Common myeloid progenitor, CD34-positive (primary cell): ENCODE measurements around the gene ATOSA.
A peak's percentile ranks its signal among the peaks of the same experiment; 100 is the strongest.

Experiments
- CTCF ChIA-PET: fragments of 350-600 bp; sonication (Branson Sonifier 250); formaldehyde crosslinking; loops from one replicate; lab custom pipeline; 2021; ENCODE audit warnings: antibody characterized with exemption; lab: Charles Lee
- POLR2A ChIA-PET: fragments of 350-600 bp; sonication (Branson Sonifier 250); formaldehyde crosslinking; loops from one replicate; lab custom pipeline; 2021; ENCODE audit warnings: antibody characterized with exemption; lab: Charles Lee
- DNase-seq, 3 donors: peaks; one replicate each; pipeline versions ENCODE4 v3.0.0 to v3.0.0-alpha.2; 2013
- H3K27ac ChIP-seq, 2 experiments: 1 replicate in 1 of 2; 2 replicates in 1 of 2; pipeline ENCODE4 v1.7.0; 2013; ENCODE audit warnings: inconsistent platforms in 2 of 2, low read length in 2 of 2, mild to moderate bottlenecking in 2 of 2, low read depth in 1 of 2, moderate library complexity in 1 of 2; ENCODE audit not compliant: severe bottlenecking in 2 of 2, insufficient read depth in 1 of 2, poor library complexity in 1 of 2
- H3K27me3 ChIP-seq, 5 experiments: replicated peaks in 2 of 5; 1 replicate in 3 of 5; 2 replicates in 2 of 5; pipeline versions ENCODE4 v1.6.1 to v1.7.0; 2013; ENCODE audit warnings: low read length in 4 of 5, mild to moderate bottlenecking in 2 of 5, moderate library complexity in 2 of 5, inconsistent platforms in 1 of 5; ENCODE audit not compliant: insufficient read depth in 5 of 5, control insufficient read depth in 4 of 5
- H3K36me3 ChIP-seq, 4 experiments: 1 replicate in 2 of 4; 2 replicates in 2 of 4; pipeline versions ENCODE4 v1.6.1 to v1.7.0; 2013; ENCODE audit warnings: low read length in 3 of 4, control low read depth in 1 of 4, mild to moderate bottlenecking in 1 of 4; ENCODE audit not compliant: control insufficient read depth in 4 of 4, insufficient read depth in 4 of 4
- H3K4me1 ChIP-seq, 4 experiments: 1 replicate in 3 of 4; 2 replicates in 1 of 4; pipeline versions ENCODE4 v1.6.1 to v1.7.1; 2013; ENCODE audit warnings: low read length in 3 of 4, mild to moderate bottlenecking in 3 of 4, control low read depth in 1 of 4, inconsistent platforms in 1 of 4, moderate library complexity in 1 of 4; ENCODE audit not compliant: control insufficient read depth in 4 of 4, insufficient read depth in 4 of 4; ENCODE audit errors: control extremely low read depth in 1 of 4
- H3K4me3 ChIP-seq, 7 experiments: 1 replicate in 4 of 7; 2 replicates in 3 of 7; pipeline versions ENCODE4 v1.5.1 to v1.7.0; 2013; ENCODE audit warnings: mild to moderate bottlenecking in 7 of 7, low read length in 6 of 7, moderate library complexity in 6 of 7, inconsistent platforms in 2 of 7, low read depth in 2 of 7, control low read depth in 1 of 7; ENCODE audit not compliant: insufficient read depth in 4 of 7, control insufficient read depth in 1 of 7; ENCODE audit errors: extremely low read depth in 1 of 7
- H3K9me3 ChIP-seq, 5 experiments: 1 replicate in 4 of 5; 2 replicates in 1 of 5; pipeline versions ENCODE4 v1.6.1 to v1.7.1; 2013; ENCODE audit warnings: low read length in 4 of 5, mild to moderate bottlenecking in 2 of 5, inconsistent platforms in 1 of 5, low read depth in 1 of 5, moderate library complexity in 1 of 5; ENCODE audit not compliant: control insufficient read depth in 4 of 5, insufficient read depth in 2 of 5; ENCODE audit errors: control extremely low read depth in 1 of 5
- WGBS: methylation state at CpG from one replicate; pipeline ENCODE4 v1.1.5; 2013; ENCODE audit not compliant: insufficient coverage; 5-methylcytosine and 5-hydroxymethylcytosine counted together

ATOSA gene

GRCh38 chr15:52658955-52659354 lies 20.2 kb downstream of the ATOSA start:
- H3K27me3 ChIP-seq = no peaks in the 10 kb centered on the region
- POLR2A ChIA-PET = interaction anchor here (0.6 kb wide), 1 partner anchor 577 kb away, joined by 3 read pairs; no protein-coding TSS in a partner anchor
- no peak overlapping the region for H3K27ac ChIP-seq
- no peak for DNase-seq
- WGBS = no CpG with 5 or more reads among the region's 1 CpG
- H3K4me3 ChIP-seq = no peak overlapping the region
- no peaks in the 10 kb centered on the region for H3K4me1 ChIP-seq
- CTCF ChIA-PET = interaction anchor here (1.0 to 2.1 kb wide), 3 partner anchors 18 to 76 kb away, joined by 3 to 4 read pairs (median 4); no protein-coding TSS in a partner anchor
- H3K9me3 ChIP-seq = no peaks in the 10 kb centered on the region
- H3K36me3 ChIP-seq = peaks cover 10 to 59% (median 22%) of the 10 kb centered on the region in 4 experiments

- ChIA-PET POLR2A (interaction anchor here (1.2 to 1.7 kb wide), 2 partner anchors 10 to 22 kb away, joined by 3 to 6 read pairs; partner anchors contain the start of gene ATOSA), CTCF (interaction anchor here (1.1 to 2.1 kb wide), 2 partner anchors 26 to 77 kb away, joined by 3 to 4 read pairs; no protein-coding TSS in a partner anchor)
- Histone ChIP-seq H3K4me1 (peaks cover 0 to under 1% (median 0%) of the 10 kb centered on the region in 4 experiments), H3K4me3 (no peak overlapping the region), H3K36me3 (peaks cover 10 to 58% (median 20%) of the 10 kb centered on the region in 4 experiments), H3K27me3 (no peaks in the 10 kb centered on the region), H3K27ac (no peak overlapping the region), H3K9me3 (no peaks in the 10 kb centered on the region)
- DNase-seq = no peak
- no CpG with 5 or more reads among the region's 1 CpG for WGBS
Measured at GRCh38 chr15:52657338-52657737, 21.9 kb downstream of the ATOSA start.

- H3K36me3 ChIP-seq = peaks cover 8 to 58% (median 20%) of the 10 kb centered on the region in 4 experiments
- DNase-seq = no peak
Measured at GRCh38 chr15:52656412-52656811, 22.8 kb downstream of the ATOSA start.

GRCh38 chr15:52653431-52653964 lies 25.7 kb downstream of the ATOSA start:
- Histone ChIP-seq H3K9me3 (no peaks in the 10 kb centered on the region), H3K4me1 (peaks cover 0 to 5% (median 3%) of the 10 kb centered on the region in 4 experiments), H3K27ac (no peak overlapping the region), H3K27me3 (no peaks in the 10 kb centered on the region), H3K36me3 (peaks cover 4 to 44% (median 15%) of the 10 kb centered on the region in 4 experiments), H3K4me3 (no peak overlapping the region)
- ChIA-PET CTCF (interaction anchor here (1.7 kb wide), 1 partner anchor 11 kb away, joined by 6 read pairs; no protein-coding TSS in a partner anchor), POLR2A (interaction anchor here (0.7 kb wide), 2 partner anchors 95 to 102 kb away, joined by 3 read pairs; no protein-coding TSS in a partner anchor)
- DNase-seq = peak in 1 of 3 donors; percentile 4
- 100% methylated on average over 3 of the region's 5 CpGs for WGBS

More at GRCh38 chr15:52656412-52656811, 22.8 kb downstream of the ATOSA start:
- CTCF ChIA-PET = interaction anchor here (1.1 to 2.0 kb wide), 3 partner anchors 8 to 25 kb away, joined by 3 to 7 read pairs (median 4); no protein-coding TSS in a partner anchor
- no peak overlapping the region for H3K4me3 ChIP-seq
- POLR2A ChIA-PET = interaction anchor here (1.7 kb wide), 1 partner anchor 23 kb away, joined by 6 read pairs; the partner anchor contains the start of gene ATOSA
- no peak overlapping the region for H3K27ac ChIP-seq
- H3K4me1 ChIP-seq = peaks cover 0 to 3% (median 1%) of the 10 kb centered on the region in 4 experiments
- no peaks in the 10 kb centered on the region for H3K9me3 ChIP-seq
- no peaks in the 10 kb centered on the region for H3K27me3 ChIP-seq

GRCh38 chr15:52652984-52653383 lies 26.2 kb downstream of the ATOSA start:
- ChIA-PET POLR2A (interaction anchor here (0.7 kb wide), 1 partner anchor 103 kb away, joined by 3 read pairs; no protein-coding TSS in a partner anchor), CTCF (interaction anchor here (1.7 kb wide), 1 partner anchor 11 kb away, joined by 6 read pairs; no protein-coding TSS in a partner anchor)
- Histone ChIP-seq H3K27ac (no peak overlapping the region), H3K27me3 (no peaks in the 10 kb centered on the region), H3K4me3 (no peak overlapping the region), H3K9me3 (no peaks in the 10 kb centered on the region), H3K36me3 (peaks cover 4 to 38% (median 14%) of the 10 kb centered on the region in 4 experiments), H3K4me1 (peaks cover 0 to 5% (median 3%) of the 10 kb centered on the region in 4 experiments)
- no peak for DNase-seq
- 100% methylated on average over 2 of the region's 5 CpGs for WGBS

GRCh38 chr15:52652286-52652685 lies 26.9 kb downstream of the ATOSA start:
- Histone ChIP-seq H3K4me1 (peaks cover 0 to 5% (median 3%) of the 10 kb centered on the region in 4 experiments), H3K9me3 (no peaks in the 10 kb centered on the region), H3K4me3 (peak overlapping the region in 2 of 7 experiments; percentile 28 to 63), H3K27me3 (no peaks in the 10 kb centered on the region), H3K27ac (peak overlapping the region in 1 of 2 experiments; percentile 70), H3K36me3 (peaks cover 3 to 41% (median 13%) of the 10 kb centered on the region in 4 experiments)
- WGBS = no CpG with 5 or more reads among the region's 1 CpG
- ChIA-PET POLR2A (no interaction called here), CTCF (interaction anchor here (0.7 to 1.4 kb wide), 2 partner anchors 46 to 1405 kb away, joined by 3 read pairs; no protein-coding TSS in a partner anchor)
- DNase-seq = no peak
